Stimulated activated CD8-positive, alpha-beta memory T cell treated with anti-CD3 and anti-CD28 coated beads, Interleukin-15, amount 100 ng/mL, for 24 hours (primary cell): ENCODE measurements around the gene KCTD11.
"Not testable (repeated sequence)": the region's sequence is repeated elsewhere in the genome, so short reads cannot be mapped to it uniquely, and the experiment has no call there.

Experiments
- DNase-seq: peaks from one replicate; pipeline ENCODE4 v3.0.0-alpha.2; 2020; ENCODE audit warnings: low read depth

Gene KCTD11

GRCh38 chr17:7322520-7323194, 29.3 kb upstream of the KCTD11 start:
- no peak for DNase-seq

DNA sequence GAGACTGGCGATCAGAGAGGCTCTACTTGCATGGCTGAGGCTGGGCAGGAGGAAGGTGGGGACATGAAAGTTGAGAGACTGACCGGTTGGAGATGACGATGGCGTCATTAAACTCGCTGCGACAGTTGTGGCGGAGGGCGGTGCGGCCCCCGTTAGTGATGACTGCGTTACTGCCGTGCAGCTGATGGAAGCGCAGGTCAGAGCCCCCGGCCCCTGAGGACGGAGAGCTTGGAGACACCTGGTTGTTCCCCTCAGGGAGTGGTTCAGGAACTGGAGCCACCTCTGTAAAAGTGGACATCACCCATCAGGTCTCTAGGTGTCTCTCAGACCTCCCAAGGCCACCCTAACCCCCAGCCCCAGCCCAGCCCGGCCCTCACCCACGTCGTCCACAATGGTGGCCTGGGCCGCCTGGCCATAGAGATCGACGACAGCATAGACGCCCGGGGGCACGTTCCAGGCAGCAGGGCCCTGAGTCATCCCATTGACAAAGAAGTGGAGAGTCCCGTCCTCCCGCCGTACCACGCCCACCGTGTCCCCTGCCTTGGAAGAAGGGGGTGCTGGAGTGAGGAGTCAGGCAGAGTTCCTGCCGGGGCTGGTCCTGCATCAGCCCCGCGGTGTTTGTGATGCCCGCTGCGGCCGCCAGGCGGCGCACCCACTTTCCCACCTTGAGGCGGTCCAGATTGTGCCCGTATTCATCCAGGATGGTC, 28.1 kb upstream of the KCTD11 start:
- DNase-seq, result peak; percentile 39

DNA sequence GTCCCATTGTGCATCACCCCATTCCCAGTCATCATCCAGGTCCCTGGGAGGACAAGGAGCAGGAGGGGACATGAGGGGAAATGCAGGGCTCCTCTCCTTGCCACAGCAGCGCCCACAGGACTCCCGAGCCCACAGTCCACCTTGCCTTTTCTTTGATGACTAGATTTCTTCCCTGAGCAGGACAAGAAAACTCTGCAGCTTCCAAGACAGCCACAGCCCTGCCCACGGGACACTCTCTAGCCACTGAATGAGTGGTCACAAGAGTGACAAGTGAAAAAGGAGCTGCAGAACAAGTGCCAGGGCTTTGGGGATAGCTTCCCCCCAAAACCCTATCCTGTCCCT, 27.6 kb upstream of the KCTD11 start:
- DNase-seq, result no peak

DNA sequence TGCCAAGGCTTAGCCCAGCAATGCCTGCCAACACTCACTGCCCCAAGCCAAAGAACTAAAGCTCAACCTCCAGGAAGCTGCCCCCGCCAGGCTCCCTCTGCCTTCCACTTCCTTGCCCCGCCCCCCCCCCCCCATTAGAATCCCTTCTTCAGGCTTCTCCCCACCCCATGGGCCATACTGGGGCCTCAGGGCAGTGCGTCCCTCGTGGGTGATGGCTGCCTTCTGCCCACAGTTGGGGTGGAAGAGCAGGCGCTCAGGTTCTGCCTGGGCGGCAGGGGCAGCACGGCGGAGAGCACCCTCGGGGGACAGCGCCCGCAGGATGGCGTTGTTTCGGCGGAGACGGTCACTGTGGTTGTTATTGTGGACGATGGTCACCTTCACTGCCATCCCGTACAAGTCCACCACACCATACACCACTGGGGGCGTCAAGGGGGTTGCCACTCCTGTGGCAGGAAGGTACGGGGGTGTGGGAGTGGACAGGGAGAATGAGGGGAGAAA, 26.9 kb upstream of the KCTD11 start:
- no peak for DNase-seq

DNA sequence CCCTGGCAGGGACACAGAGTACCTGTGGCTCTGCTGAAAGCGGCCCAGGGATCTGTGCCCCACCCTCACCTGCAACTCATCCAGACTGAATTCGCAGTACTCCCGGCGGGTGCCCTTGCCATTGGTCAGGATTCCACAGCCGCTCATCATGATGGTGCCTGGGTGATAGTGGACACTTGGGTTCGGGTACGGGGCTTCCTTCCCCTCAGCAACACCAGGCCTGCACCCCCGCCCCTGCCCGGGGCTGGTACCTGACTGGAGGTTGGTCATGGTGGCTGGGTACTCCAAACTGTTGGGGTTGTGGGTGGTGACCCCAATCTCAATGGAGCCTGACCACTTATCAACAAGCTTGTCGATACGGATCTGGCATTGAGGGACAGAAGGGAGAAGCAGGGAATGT, 25.8 kb upstream of the KCTD11 start:
- DNase-seq, result no peak

DNA sequence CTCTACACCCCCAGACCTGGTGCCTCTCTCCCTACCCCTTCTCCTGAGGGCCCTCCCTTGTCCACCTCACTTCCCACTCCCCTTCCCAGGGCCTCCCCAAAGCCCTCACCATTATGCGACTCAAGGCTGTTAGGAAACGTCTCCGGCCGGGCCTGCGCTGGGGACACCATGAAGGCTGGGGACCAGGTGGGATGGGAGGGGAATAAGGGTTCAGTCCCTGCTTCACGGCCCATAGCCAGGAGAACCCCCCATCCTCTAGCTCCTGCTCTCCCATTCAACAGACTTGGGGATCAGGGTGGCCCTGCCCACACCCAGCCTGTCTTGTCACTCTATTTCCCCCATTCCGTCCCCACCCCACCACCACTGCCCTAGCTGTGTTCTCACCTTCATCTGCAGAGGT, 24.9 kb upstream of the KCTD11 start:
- no peak for DNase-seq

DNA sequence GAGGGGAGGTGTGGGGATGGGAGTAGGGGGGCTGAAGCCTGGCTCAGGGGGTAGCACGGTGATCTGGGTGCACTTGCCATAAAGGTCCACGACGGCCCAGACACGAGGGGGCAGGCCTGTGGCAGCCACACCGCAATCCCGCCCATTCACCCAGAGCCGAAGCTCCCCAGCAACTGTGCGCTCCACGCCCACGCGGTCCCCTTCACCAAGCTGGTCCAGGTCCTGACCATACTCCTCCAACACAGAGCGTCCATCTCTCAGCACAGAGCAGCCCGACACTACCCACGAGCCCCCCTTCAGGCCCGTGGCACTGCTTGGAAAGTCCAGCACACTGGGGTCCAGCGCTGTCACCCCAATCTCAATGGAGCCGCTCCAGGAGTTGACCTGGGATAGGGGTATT, 24.5 kb upstream of the KCTD11 start:
- no peak for DNase-seq

- no peak for DNase-seq
These were observed 24.0 kb upstream of the KCTD11 start for GRCh38 chr17:7328009-7328408.

DNA sequence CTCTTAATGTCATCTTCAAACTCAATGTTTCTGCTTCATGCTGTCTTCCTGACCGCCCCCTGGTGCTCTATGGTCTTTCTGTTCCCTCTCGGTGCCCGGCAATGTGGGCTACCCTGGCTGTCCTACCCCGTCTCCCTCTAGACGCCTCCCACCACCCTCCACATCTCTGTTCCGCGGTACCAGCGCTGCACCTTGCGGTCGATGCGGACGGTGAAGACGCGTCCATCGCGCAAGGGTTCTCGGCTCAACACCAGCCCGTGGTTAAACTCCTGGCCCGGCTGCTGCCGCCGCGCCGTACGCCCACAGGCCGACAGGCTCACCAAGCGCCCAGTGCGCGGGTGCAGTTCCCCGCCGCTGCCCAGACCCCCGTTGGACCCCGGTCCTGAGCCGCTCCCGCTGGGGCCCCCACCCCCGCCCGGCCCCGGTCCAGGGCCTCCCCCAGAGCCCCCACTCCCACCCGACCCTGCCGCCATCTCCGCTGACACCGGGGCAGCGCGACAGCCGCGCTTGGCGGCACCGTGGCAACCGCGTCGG, 23.1 kb upstream of the KCTD11 start, which contains the start of gene NEURL4:
TSS of gene NEURL4 (minus strand) at position 496 of the 534 bp plus-strand sequence. CDS start at position 473, 23 bp downstream.
- no peak for DNase-seq

DNA sequence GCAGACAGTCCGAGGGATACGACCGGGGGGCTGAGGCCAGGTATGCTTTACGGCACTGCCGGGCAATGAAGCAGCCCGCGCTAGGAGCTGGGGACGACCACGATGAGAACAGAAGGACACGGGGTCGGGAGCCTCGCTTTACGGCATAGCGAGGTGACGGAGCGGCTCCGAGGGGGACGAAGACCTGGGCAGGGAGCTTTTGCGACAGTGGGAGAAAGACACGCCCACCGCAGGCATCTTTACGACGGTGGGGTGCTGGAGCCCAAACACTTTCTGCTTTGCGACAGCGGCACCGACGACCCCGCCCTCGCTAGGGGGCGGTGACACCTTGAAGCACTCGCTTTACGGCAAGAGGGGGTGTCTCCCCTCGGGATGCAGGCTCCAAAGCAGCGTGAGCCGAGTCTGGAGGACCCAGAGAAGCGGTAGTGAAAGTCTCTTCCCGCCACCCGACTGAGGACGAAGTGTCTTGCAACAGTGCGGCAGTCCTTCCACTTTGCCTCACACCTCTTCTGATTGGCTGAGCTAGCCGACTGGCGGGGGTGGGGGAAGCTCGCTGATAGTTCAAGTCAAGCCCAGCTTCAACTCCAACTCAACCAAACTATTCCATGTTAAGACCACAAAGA, 22.5 kb upstream of the KCTD11 start:
- DNase-seq, result peak; percentile 87

GRCh38 chr17:7329997-7330637, 21.8 kb upstream of the KCTD11 start:
- peak; percentile 58 for DNase-seq

DNA sequence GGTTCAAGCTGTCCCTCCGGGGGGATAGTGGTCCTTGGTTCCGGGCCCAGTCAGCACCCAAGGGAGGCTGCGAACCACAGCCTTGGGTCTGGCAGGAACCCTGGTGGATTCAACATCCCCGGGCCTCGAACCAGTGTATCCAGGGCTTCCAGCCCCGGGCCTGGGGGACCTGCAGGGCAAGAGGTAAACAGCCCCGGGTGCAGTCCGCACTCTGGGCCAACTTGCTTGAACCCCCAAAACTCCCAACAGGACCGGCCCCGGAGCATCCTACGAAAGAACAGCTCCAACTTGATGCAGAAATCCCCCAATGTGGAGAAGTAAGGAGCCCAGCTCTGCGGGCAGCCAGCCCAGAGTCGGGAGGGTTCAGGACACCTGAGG, 21.3 kb upstream of the KCTD11 start:
- no peak for DNase-seq

- no peak for DNase-seq
These were observed 19.9 kb upstream of the KCTD11 start for GRCh38 chr17:7332111-7332510.

DNA sequence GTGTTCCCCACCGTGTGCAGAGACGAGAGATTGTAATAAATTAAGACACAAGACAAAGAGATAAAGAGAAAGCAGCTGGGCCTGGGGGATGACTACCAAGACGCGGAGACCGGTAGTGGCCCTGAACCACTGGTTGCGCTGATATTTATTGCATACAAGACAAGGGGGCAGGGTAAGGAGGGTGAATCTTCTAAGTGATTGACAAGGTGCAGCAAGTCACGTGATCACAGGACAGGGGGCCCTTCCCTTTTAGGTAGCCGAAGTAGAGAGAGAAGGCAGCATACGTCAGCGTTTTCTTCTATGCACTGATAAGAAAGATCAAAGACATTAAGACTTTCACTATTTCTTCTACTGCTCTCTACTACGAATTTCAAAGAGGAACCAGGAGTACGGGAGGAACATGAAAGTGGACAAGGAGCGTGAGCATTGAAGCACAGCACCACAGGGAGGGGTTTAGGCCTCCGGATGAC, 19.3 kb upstream of the KCTD11 start:
- not testable (repeated sequence) for DNase-seq

DNA sequence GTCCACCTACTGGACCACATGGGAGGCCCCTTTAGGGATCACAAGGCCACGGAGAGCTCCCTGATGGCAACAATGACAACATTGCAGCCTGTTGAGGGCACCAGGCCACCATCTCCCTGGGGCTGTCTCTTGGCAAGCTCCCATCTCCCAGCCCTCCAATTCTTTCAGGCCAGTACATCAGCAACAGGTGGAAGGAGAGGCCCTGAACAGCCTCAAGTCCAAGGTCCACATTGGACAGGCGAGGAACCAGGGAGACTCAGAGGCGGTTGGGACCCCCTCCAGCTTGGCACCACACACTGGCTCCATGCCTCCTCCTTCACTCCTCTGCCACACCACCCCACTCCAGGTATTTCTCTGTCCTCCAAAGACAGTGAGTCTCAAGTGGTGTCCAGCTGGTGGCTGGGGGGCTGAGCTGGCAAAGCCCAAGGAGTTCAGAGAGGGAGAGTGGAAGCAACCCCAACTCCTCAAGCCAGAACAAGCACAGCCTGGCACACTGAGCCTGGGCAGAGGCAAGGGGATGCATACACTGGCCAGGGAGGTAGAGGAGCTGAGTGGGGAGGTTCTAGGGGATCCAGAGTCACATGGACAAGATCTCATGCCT, 16.9 kb upstream of the KCTD11 start:
- no peak for DNase-seq

- DNase-seq, result not testable (repeated sequence)
These were observed 16.2 kb upstream of the KCTD11 start for GRCh38 chr17:7335765-7336164.

DNA sequence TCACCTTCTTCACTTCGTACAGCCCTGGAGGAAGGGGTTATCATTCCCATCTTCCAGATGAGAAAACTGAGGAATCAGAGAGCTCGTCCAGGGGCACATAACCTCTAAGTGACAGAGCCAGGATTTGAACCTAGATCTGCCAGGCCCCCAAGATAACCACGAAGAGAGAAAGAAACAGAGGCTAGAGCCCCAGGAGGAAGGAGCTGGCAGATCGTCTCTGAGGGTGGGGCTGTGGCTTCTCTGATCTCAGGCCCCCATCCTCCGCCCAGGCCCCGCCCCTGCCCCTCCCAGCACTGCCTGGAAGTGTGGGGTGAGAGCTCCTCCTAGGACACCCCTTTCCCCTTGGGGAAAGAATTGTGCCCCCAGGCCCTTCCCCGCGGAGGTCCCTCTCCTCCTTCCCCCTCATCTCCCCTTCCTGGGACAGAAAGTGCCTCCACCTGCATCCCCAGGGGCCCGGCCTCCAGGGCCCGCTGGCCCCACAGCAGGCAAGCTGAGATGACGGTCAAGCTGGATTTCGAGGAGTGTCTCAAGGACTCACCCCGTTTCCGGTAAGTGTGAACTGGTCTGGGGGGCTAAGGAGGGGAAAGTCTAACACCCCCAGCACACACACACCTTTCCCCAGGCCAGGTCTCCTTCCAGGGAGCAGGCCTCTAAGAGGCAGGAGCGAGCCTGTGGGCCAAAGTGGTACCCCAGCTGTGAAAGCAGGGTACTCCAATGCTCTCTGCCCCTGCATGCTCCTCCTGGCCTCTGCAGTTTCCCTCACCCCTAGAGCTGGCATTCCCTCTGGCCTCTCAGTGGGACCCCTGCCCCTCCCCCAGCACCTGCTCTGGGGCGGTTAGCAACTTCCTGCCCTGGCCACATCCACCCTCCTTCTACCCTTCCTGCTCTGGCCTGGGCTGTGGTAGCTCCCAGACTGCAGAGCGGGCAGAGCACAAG, 15.5 kb upstream of the KCTD11 start, which contains the start of gene ACAP1:
TSS of gene ACAP1 (plus strand) at position 290 of the 936 bp plus-strand sequence. CDS start at position 496, 206 bp downstream.
- peak; percentile 64 for DNase-seq

DNA sequence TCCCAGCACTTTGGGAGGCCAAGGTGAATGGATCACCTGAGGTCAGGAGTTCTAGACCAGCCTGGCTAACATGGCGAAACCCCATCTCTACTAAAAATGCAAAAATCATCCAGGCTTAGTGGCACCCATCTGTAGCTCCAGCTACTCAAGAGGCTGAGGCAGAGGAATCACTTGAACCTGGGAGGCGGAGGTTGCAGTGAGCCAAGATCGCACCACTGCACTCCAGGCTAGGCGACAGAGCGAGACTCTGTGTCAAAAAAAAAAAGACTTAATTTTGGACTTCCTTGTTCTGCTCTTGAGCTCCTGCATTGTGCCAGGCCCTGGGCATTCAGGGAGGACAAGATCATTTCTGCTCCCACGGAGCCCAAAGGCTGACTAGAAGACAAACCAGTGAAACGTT, 14.4 kb upstream of the KCTD11 start:
- not testable (repeated sequence) for DNase-seq

DNA sequence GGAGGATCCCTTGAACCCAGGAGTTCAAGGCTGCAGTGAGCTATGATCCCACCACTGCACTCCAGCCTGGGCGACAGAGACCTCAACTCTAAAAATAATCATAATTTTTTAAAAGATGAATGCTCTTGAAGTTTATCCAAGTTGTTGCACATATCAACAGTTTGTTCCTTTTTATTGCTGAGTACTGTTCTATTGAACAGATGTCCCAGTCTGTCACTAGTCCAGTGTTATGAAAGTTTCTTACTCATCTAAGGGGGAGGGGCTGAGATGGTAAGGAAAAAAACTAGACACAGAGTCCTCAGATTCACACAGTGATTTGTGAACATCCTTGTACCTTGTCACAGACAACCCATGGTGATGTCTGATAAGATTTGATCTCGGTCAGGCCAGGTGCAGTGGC, 11.8 kb upstream of the KCTD11 start:
- DNase-seq, result no peak

GRCh38 chr17:7341842-7342241, 10.1 kb upstream of the KCTD11 start:
- DNase-seq, result no peak

DNA sequence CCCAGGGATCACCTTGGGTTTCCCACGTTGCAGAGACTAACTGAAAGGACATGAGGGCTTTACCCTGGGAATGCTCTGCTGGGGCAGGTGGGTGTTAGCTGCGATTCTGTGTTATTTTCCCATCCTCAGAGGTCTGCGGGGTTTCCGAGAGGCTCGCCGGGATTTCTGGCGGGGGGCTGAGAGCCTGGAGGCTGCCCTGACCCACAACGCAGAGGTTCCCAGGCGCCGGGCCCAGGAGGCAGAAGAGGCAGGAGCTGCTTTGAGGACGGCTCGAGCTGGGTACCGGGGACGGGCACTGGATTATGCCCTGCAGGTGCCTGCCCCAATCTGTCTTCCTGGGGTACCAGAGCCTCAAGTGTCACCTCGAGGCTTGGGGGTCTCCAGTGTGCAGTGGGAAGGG, 8.7 kb upstream of the KCTD11 start:
- no peak for DNase-seq
